Spleen (tissue), 11 donors: ENCODE results near the gene PPP1R26. TPM values are rescaled to one million over a fixed set of nuclear protein-coding genes. Genes with fewer than 3 reads are reported as not detected.
A peak's percentile ranks its signal among the peaks of the same experiment; 100 is the strongest.

ENCODE experiments used
- DNase-seq: peaks from one replicate; pipeline ENCODE4 v3.0.0-alpha.2; 2020
- H3K27ac ChIP-seq, 8 donors: fragments of 200-600 bp; sonication (generic) in 7 of 8; 1 replicate in 4 of 8; 2 replicates in 4 of 8; pipeline versions ENCODE4 v1.5.0 to v1.8.0; 2016 to 2021; ENCODE audit warnings: inconsistent platforms in 4 of 8, mild to moderate bottlenecking in 4 of 8, moderate library complexity in 1 of 8
- H3K27me3 ChIP-seq, 7 donors: fragments of 200-600 bp; sonication (generic) in 6 of 7; replicated peaks in 1 of 7; 1 replicate in 4 of 7; 2 replicates in 3 of 7; pipeline versions ENCODE4 v1.5.0 to v1.8.0; 2016 to 2021; ENCODE audit warnings: inconsistent platforms in 3 of 7, mild to moderate bottlenecking in 1 of 7
- H3K36me3 ChIP-seq, 6 donors: fragments of 200-600 bp; sonication (generic) in 5 of 6; 1 replicate in 4 of 6; 2 replicates in 2 of 6; pipeline versions ENCODE4 v1.5.0 to v1.8.0; 2016 to 2021; ENCODE audit warnings: inconsistent platforms in 2 of 6
- H3K4me1 ChIP-seq, 6 donors: fragments of 200-600 bp; sonication (generic) in 5 of 6; 1 replicate in 3 of 6; 2 replicates in 3 of 6; pipeline versions ENCODE4 v1.5.0 to v1.8.0; 2016 to 2021; ENCODE audit warnings: inconsistent platforms in 3 of 6
- H3K4me3 ChIP-seq, 8 donors: fragments of 200-600 bp; sonication (generic) in 7 of 8; 1 replicate in 4 of 8; 2 replicates in 4 of 8; pipeline versions ENCODE4 v1.5.0 to v1.8.0; 2016 to 2021; ENCODE audit warnings: inconsistent platforms in 4 of 8, mild to moderate bottlenecking in 4 of 8, moderate library complexity in 2 of 8
- H3K9me3 ChIP-seq, 8 donors: fragments of 200-600 bp; sonication (generic) in 7 of 8; 1 replicate in 4 of 8; 2 replicates in 4 of 8; pipeline versions ENCODE4 v1.5.0 to v1.8.0; 2016 to 2021; ENCODE audit warnings: inconsistent platforms in 4 of 8
- CTCF ChIP-seq, 11 experiments: fragments of 200-600 bp in 7 of 11; fragments of 450-650 bp in 4 of 11; sonication (generic) in 4 of 11; IDR thresholded peaks in 8 of 11; conservative IDR thresholded peaks in 3 of 11; 1 replicate in 7 of 11; 2 replicates in 4 of 11; pipeline versions ENCODE4 v1.4.0 to v1.8.0; 2016 to 2021; ENCODE audit warnings: antibody characterized with exemption in 11 of 11, inconsistent platforms in 4 of 11, mild to moderate bottlenecking in 1 of 11
- POLR2A ChIP-seq, 3 donors: fragments of 450-650 bp; IDR thresholded peaks; one replicate each; pipeline ENCODE4 v1.5.1; 2017; ENCODE audit warnings: antibody characterized with exemption in 3 of 3, mild to moderate bottlenecking in 1 of 3
- POLR2AphosphoS5 ChIP-seq, 3 donors: sonication (generic); formaldehyde crosslinking; IDR thresholded peaks; one replicate each; pipeline ENCODE4 v1.5.1; 2017; ENCODE audit warnings: antibody characterized with exemption in 3 of 3
- WGBS, 5 donors: extraction: QIAGEN DNeasy Blood & Tissue Kit in 3 of 5; methylation state at CpG; one replicate each; pipeline versions ENCODE4 v1.1.5 to v1.1.7; 2013 to 2018; 5-methylcytosine and 5-hydroxymethylcytosine counted together
- intact Hi-C: fragments of 100-400 bp; cut with DNase I; formaldehyde crosslinking; loops from one replicate; pipeline ENCODE4 v1.15.0; 2023; ENCODE audit warnings: low total_unique reads
- polyA plus RNA-seq, 3 donors: library from polyadenylated mRNA; stranded (reverse); fragments of 200-250 nt; gene quantifications; one replicate each; pipeline ENCODE4 v1.2.1, GENCODE V29; 2013
- total RNA-seq, 7 donors: library from RNA; depleted of rRNA in 3 of 7; stranded (reverse); fragments of >200 nt in 3 of 7; fragmentation: NEBNext Ultra II Directional in 4 of 7; extraction: Animal tissue kit (Norgen Biotek cat#: 25700) in 4 of 7; gene quantifications; one replicate each; pipeline versions ENCODE4 v1.1.0 to v1.2.1, GENCODE V29; 2016 to 2021
- donor health status: healthy with polysubstance abuse.
- donor health status: DM: no; HTN: no; CAD: no; lungs with moderate emphysema.
- donor health status: DM: no; HTN: no; CAD: no.
- donor health status: Bipolar disorder and iron deficiency.
- donor health status: healthy.
- donor health status: DM: no; HTN: no; CAD: no.
- donor health status: DM: yes; HTN: yes; CAD: no.

The PPP1R26 gene
- total and polyA plus RNA-seq, 10 donors: 1.8 to 18.7 (median 9.3) TPM

GRCh38 chr9:135505406-135506187, 26.0 kb downstream of the PPP1R26 start:
- TF ChIP-seq POLR2A (IDR thresholded peaks at IDR 0.05) (no peak), POLR2AphosphoS5 (IDR thresholded peaks at IDR 0.05) (no peak), CTCF (IDR thresholded peaks at IDR 0.05 in 8 of 11, conservative IDR thresholded peaks at IDR 0.05 in 3 of 11) (no peak)
- Histone ChIP-seq H3K9me3 (peaks cover 0 to 27% (median 20%) of the 10 kb centered on the region in 8 donors), H3K36me3 (peaks cover 0 to 39% (median 29%) of the 10 kb centered on the region in 6 donors), H3K27me3 (no peaks in the 10 kb centered on the region), H3K4me1 (peaks cover 11 to 55% (median 30%) of the 10 kb centered on the region in 6 donors), H3K4me3 (no peak overlapping the region), H3K27ac (peak overlapping the region in 4 of 8 donors; percentile 33 to 52 (median 46))
- peak; percentile 74 for DNase-seq
- 79 to 92% (median 92%) methylated on average over 14 to 24 of the region's 24 CpGs for WGBS, 5 donors
- intact Hi-C loops: no loop called here

DNA sequence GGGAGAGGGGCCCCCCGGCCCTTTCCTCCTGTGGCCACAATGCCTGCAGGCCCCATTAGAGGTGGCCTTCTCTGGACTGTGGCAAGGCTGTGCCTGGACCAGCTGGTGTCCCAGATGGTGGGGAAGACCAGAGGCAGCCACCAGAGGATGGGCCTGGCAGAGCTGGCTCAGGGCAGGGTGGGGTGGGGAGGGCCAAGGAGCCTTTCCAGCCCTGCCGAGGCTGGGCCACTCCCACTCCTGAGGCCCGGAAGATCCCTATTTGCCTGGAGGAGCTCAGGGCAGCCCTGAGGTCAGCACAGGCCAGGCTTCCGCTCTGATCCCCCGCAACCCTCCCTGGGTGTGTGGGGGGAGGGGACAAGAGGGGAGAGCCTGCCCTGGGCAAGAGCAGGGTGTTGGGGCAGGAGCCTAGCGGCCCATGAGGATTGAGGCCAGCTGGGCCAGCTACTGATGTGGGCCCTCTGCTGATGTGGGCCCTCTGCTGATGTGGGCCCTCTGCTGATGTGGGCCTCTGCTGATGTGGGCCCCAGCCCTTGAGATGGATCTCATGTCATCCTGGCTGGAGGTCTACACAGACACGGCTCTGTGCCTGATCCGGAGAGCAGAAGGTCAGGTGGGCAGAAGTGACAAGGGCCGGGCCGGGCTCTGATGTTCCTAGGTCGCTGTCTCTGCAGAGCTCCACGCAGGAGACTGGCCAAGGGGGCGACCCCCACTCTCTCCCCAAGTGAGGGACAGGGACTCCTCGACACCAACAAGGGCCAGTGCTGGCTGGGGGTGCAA, 26.9 kb downstream of the PPP1R26 start:
- peak; percentile 76 for DNase-seq
- Histone ChIP-seq H3K4me3 (no peak overlapping the region), H3K4me1 (peaks cover 6 to 47% (median 24%) of the 10 kb centered on the region in 6 donors), H3K36me3 (peaks cover 0 to 39% (median 29%) of the 10 kb centered on the region in 6 donors), H3K27ac (peak overlapping the region in 4 of 8 donors; percentile 33 to 52 (median 46)), H3K9me3 (peaks cover 0 to 27% (median 20%) of the 10 kb centered on the region in 8 donors), H3K27me3 (no peaks in the 10 kb centered on the region)
- 63 to 80% (median 67%) methylated on average over 3 to 14 of the region's 14 CpGs for WGBS, 5 donors
- TF ChIP-seq POLR2A (IDR thresholded peaks at IDR 0.05) (no peak), POLR2AphosphoS5 (IDR thresholded peaks at IDR 0.05) (peak; percentile 65 to 82 (median 77))
- intact Hi-C loops: no loop called here

GRCh38 chr9:135507104-135508035, 27.8 kb downstream of the PPP1R26 start:
- DNase-seq: peak; percentile 68
- peaks cover 0 to 27% (median 20%) of the 10 kb centered on the region in 8 donors for H3K9me3 ChIP-seq
- no peaks in the 10 kb centered on the region for H3K27me3 ChIP-seq
- 91 to 94% (median 92%) methylated on average over 23 of the region's 23 CpGs for WGBS, 5 donors
- H3K27ac ChIP-seq: peak overlapping the region in 3 of 8 donors; percentile 19 to 29 (median 19)
- no peak overlapping the region for H3K4me3 ChIP-seq
- H3K36me3 ChIP-seq: peaks cover 0 to 33% (median 28%) of the 10 kb centered on the region in 6 donors
- intact Hi-C loops: no loop called here
- TF ChIP-seq CTCF (IDR thresholded peaks at IDR 0.05 in 8 of 11, conservative IDR thresholded peaks at IDR 0.05 in 3 of 11) (no peak), POLR2AphosphoS5 (IDR thresholded peaks at IDR 0.05) (peak in 1 of 3 donors; percentile 7)
- peaks cover 0 to 38% (median 16%) of the 10 kb centered on the region in 6 donors for H3K4me1 ChIP-seq
